Ecto neural progenitor cell (in vitro differentiated cells): Measurements from ENCODE around the gene ADSS1.

Experiments
- DNase-seq: peaks from one replicate; pipeline ENCODE4 v3.0.0-alpha.2; 2018; ENCODE audit warnings: low spot score

The ADSS1 gene

DNA sequence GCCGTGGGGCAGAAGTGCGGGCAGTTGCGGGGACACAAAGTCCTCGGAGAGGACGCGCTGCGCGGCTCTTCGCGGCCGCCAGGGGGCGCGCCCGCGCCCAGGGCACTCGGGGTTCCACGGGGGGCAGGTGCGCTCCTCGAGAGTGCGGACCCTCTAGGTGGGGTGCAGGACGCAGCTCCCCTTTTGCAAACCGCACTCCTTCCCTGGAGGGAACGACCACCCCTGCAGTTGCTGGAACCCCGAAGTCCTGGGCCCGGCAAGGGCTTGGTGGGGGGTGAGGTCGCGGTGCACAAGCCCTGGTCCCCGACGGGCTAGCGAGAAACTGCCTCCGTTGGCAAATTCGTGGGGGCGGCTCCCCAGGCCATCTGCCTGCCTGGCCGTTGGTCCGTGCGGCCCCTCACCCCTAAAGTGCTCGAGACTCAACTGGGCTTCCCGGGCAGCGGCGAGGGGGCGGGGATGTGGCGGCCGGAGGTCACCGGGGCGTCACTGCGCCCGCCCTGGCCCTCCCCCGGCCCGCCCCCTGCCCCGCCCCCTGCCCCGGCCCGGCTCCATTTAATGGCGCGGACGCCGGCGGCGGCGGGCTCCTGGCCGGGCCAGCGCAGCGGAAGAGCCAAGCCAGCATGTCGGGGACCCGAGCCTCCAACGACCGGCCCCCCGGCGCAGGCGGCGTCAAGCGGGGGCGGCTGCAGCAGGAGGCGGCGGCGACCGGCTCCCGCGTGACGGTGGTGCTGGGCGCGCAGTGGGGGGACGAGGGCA, at the start of gene ADSS1:
ADSS1 (plus strand) TSS at position 579 of the 756 bp plus-strand sequence; CDS start at position 621, 42 bp downstream.
- peak; percentile 86 for DNase-seq

DNA sequence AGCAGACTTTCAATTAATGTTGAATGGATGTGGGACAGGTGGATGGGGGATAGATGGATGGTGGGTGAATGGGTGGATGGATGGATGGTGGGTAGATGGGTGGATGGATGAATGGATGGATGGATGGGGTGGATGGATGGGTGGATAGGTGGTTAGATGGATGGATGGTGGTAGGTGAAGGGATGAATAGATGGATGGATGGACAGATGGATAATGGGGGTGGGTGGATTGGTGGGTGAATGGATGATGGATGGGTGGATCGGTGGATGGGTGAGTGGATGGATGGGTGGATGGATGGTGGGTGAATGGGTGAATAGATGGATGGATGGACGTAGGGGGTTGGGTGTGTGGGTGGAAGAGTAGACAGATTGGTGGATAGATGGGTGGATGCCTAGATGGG, 48.6 kb upstream of the ADSS1 start:
- DNase-seq = no peak

DNA sequence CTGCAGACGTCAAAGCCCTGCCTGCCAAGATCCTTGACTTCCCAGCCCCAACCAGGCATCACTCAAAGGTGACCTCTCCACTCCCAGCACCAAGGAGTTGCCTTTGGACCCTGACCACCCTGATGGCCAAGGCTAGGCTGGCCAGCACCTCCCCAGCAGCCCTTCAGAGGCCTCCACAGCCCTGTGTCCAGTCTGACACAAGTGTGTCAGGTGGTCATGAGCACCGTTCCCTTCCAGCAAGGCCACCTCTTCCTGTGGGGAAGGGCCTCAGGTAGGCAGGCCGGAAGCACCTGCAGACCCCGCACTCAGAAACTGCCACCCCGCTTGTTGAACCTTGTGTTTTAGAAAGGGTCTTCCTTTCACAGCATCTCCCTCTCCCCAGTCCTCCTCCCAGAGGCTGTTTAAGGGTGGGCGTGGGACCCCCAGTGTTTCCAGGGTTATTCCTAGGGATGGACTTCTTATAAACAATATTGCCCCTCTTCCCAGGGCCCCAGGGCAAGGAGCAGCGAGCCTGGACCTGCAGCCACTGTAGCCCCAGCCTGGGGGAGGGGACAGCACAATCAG, 47.8 kb upstream of the ADSS1 start:
- no peak for DNase-seq

DNA sequence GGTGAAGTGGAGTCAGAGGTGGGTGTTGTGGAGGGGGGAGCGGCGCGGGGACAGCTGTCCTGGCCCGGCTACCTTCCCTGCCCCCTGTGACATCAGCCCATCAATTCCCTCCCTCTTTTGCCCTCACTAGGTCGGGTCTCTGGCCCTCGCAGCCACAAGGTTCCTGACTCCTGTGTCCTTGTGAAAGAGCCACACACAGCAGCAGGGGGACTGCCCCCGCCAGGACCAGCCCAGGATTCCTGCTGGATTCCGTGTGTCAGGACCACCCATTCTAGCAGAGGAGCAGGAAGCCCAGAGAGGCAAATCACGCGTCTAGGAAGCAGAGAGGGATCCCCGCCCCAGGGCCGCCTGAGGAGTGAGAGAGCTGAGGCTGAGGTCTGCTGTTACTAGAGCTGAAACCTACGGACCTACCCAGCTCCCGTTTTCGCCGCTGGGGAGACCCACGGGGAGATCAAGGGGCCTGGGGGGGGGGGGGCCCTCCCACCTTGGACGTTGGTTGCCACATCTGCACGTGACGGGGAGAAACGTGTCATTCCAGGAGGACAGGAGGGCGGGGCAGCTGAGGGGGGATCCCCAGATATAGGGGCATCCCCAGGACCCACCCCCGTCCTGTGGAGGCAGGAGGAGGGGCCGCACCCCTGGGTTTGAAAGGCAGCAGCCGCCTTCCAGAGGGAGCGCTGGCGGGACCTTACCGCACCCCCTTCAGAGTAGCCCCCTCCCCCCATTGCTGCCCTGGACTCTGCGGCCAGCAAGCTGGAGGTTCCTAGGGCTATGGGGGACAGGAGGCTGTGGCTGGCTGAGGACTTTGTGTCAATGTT, 47.1 kb upstream of the ADSS1 start:
- peak; percentile 75 for DNase-seq

DNA sequence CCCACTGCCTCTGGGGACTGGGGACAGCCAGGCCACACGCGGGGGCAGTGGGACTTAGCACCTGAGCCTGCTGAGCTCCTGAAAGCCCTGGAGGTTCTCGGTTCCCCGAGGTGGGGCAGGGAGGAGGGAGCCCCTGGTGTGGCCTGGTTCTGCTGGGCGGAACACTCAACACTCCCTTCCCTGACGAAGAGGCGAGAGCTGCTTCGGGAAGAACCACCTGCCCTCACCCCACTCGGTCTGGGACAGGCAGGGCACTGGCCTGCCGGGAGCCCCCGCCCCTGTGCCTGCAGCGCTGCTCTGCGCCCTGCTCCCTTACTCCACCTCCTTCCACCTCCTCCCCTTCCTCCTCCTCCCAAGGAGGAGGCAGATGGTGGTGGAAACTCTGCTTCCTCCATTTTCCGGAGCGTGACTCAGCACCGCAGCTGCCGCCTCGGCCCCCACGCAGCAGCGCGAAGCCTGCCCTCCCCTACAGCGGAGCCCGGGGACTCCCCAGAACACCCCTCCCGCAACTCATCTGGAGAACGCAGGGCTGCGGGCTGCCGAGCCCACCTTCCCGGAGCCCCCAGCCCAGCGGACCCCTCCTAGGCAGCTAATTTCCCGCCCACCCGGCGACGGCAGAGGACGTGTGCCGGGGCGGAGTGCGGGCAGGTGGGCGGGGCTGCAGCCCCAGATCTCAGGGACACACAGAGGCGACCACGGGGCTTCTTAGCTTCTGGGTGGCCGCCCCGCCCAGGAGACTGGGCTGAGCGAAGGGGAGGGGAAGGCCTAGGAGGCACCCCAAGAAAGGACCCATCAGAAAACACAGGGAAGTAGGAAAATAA, 46.3 kb upstream of the ADSS1 start:
- DNase-seq = peak; percentile 89

DNA sequence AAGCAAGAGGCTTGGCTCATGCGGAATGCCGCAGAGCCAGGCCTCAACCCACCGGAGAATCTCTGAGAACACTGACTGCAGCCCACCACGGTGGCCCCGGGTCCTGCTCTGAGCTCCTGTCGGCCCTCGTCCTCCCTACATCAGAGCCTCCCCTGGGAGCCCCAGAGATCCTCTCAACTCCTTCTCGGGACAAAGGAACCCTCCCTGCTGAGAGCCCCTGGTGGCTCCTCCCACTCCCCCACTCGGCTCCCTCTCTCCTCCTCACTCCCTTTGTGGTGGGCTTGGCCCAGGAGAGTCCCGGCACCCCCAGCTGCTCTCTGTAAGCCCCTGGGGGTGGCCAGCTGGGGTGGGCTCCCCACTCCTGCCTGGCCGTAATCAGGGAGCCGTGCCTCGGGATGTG, 45.7 kb upstream of the ADSS1 start:
- DNase-seq = peak; percentile 72

DNA sequence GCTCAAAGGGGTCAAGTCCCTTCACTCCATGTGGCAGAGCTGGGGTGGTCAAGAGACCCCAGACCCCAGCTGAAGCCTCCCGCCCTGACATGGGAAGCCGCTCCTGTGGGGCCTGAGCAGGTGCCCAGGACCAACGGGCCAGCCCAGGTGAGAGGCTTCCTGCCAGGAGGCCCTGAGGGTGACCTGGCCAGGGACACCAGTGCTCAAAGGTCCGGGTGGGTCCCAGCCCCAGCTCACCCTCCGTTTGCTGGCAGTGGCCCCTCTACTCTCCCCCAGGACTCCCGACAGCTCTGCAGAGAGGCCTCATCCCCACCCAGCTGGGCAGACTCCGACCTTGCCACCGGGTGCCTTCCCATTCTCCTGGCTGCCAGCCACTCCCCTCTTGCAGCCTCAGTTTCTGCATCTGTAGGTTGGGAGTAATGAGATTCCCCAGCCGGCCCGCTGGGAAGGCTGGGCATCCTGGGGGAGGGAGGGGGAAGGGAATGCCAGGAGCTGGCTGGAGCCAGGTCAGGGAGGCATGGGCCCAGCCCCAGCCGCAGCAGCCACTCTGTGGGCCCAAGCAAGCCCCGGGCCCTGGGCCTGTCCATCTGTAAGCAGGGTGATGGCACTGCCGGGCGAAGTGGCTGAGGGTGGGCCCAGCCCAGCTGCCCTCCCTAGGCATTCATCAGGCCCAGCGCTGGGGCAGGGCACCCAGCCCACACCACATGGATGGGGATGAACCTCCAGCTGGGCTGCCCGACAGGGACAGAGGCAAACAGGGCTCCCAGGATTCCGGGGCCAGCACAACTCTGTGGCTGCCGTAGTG, 44.9 kb upstream of the ADSS1 start:
- DNase-seq = no peak

DNA sequence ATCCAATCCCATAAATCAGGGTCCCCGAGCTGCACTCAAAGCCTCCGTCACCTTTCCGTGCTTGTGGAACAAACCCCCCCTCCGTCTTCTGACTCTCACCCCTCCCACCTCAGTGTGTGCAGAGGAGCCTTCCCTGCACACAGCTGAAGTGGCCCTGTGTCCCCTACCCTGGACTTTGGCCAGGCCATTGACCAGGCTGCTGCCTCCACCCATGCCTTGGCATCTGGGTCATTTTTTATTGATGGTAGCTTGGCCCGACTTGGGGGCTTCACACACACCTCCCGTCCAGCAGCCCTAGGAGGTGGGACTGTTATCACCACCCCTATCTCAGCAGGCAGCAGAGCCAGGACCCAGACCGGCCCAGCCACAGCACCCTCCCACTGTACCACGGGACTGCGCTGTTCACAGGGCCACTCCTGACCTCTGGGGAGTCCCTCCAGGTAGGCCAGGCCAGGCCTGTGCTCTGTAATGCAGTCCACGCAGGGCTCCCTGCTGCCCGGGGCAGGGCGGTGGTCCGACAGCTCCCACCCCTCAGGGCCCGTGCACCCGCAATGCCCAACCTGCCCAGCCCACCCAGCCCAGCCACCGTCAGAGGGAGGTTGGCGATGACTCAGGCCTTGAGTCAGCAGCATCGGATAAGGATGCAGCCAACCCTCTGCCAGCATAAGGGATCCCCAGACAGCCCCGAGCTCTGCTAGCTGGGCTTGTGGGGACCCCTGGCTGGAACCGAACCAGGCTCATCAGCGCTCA, 43.8 kb upstream of the ADSS1 start:
- DNase-seq = no peak

DNA sequence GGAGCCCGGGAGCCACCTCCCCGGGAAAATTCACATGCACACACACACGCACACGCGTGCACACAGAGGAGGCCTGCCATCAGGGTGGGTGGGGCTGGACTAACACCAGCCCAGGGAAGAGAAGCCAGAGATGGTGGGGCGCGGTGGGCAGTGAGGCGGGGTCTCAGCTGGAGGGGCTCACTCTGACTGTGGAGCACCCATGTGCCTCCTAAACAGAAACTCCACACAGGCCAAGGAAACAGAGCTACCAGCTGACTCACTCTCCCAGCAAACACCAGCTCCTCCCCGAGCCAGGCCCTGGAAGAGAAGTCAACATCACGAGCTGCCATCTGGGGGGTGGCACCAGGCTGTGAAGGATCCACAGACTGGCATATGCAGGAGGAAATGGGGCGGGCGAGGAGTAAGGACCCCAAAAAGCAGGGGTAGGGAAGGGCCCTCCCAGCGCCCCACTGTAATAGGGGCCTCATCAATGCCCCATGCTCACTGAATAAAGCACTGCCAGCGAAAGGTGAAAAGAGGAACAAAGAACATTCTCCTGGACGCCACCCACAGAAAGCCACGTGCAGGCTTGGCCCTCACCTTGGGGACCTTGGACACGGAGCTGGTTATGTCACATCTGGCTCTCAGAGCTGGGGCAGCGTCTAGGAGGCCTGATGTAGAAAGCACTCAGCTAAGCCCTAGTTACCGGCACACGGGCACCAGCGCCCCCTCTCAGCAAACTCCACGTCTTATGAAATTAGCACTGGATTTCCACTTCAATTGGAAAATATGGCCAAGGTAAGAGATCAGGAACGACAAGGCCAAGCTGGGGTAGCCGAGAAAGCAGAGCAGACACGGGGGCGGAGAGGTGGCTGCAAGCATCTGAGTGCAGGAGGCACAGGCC, 43.0 kb upstream of the ADSS1 start:
- DNase-seq = no peak

DNA sequence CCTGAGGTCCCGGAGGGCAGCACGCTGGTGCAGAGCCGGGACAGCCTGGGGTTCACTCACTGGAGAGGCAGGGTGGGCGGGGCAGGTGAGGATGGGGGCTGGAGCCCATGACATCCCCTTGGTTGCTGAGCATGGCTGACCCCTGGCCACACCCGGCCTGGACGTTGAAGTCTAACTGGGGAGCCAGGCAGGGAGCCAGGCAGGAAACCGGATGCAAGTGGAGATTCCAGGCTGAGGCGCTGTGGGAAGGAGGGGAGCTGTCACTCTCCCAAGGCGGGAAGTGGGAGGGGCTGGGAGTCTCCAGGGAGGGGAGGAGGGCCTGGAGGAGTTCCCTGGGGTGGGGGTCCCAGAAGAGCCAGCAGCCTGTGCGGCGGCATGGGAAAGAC, 42.3 kb upstream of the ADSS1 start:
- peak; percentile 84 for DNase-seq

DNA sequence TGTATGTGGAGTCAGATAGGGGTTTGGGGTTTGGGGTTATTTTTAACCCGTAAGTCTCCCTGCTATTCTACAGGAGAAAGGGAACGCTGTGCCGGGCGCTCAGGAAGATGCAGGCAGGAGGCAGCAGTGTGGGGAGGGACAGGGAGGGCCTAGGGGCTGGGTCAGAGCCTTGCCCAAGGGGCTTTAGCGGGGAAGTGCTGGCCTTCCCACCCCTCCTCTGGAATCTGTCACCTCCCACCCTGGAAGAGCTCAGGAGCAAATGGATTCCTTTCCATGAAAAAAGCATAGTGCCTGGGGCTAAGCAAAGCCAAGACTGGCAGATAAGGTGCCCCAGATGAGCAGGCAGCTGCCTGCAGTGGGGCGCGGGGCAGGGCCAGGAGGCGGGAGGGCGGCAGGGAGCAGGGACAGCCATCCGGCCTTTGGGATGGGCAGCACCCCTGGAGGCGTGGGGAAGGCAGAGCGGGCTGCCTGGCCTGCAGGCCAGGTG, 41.9 kb upstream of the ADSS1 start:
- DNase-seq = peak; percentile 80

DNA sequence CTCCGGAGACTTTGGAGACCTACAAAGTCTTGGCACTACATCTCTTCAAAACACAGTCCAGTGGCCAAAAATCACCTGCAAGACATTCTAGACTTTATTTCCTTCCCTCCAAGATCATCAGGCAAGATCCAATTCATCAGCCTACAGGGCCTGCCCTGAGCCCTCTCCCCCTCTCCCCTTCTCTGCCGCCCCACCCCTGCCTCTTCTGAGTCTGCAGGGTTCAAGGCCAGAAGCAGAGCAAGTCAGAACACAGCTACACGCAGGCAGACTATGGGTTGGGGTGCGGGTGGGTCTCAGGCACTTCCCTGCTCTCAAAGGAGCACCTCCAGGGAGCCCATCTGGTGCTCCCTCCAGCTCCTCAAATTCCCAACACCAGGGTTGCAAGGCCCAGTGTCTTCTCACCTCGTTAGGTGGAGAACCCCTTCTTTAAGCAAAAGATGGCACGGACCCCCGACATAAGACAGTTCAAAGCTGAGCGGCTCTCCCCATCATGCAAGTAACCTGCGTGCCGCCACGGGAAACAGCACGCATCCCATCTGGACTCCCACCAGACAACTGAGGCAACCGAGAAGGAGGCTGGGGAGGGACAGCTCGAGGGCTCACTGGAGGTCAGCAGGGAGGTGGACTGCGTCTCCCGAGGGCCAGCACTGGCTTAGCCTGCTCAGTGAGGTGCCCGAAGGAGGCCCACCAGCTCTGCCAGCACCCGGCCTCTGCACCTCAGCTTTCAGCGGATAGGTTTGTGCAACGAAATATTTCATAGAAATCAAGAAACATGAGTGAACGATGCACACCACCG, 40.2 kb upstream of the ADSS1 start:
- no peak for DNase-seq

DNA sequence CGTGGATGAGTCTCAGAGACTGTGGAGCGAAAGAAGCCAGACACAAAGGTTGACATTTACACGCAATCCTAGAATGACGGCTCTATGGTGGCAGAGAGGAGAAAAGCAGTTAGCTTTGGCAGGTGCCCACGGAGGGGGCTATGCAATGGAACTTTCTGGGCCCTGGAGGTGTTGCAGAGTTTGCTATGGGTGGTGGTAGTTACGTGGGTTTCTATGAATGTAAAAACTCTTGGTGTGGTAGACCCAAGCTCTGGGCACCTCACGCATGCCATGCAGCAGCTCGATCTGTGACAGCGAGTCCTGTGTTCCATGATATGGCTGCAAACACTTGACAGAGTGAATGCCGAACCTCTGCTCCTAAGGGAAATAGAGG, 39.6 kb upstream of the ADSS1 start:
- DNase-seq = no peak

DNA sequence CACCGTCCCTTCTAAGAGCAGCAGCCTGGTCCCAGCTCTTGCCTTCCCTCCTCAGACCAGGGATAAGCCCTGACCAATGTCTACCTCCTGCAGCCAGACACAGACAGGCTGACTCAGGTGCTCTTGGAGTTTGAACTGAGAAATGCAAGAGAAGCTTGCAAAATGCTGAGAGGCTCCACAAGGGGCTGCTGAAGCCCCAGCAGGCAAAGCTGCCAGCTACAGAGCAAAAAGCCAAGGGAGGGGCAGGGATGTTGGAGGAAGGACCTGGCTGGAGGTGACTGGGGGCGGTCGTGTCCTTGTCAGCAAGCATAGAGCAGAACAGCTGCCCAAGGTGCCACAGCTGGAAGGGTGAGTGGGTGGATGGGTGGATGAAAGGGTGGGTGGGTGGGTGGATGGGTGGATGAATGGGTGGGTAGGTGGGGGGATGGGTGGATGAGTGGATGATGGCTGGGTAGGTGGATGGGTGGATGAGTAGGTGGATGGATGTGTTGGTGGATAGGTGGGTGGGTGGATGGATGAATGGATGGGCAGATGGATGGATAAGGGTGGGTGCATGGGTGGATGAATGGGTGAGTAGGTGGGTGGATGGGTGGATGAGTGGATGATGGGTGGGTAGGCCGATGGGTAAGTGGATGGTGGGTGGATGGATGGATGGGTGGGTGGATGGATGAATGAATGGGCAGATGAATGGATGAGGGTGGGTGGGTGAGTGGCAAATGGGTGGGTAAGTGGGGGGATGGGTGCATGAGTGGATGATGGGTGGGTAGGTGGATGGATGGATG, 38.6 kb upstream of the ADSS1 start:
- no peak for DNase-seq

DNA sequence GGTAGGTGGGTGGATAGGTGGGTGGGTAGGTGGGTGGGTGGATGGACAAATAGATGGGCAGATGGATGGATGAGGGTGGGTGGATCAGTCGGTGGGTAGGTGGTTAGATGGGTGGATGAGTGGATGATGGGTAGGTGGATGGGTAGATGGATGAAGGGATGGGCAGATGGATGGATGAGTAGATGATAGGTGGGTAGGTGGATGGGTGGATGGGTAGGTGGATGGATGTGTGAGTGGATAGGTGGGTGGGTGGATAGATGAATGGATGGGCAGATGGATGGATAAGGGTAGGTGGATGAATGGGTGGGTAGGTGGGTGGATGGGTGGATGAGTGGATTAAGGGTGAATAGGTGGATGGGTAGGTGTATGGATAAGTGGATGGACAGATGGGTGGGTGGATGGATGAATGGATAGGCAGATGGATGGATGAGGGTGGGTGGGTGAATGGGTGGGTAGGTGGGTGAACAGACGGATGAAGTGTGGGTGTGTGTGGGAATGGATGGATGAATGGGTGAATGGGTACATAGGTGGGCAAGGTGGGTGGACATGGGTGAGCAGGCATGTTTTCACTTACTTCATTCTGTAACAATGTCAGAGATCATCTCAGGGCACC, 37.9 kb upstream of the ADSS1 start:
- no peak for DNase-seq

DNA sequence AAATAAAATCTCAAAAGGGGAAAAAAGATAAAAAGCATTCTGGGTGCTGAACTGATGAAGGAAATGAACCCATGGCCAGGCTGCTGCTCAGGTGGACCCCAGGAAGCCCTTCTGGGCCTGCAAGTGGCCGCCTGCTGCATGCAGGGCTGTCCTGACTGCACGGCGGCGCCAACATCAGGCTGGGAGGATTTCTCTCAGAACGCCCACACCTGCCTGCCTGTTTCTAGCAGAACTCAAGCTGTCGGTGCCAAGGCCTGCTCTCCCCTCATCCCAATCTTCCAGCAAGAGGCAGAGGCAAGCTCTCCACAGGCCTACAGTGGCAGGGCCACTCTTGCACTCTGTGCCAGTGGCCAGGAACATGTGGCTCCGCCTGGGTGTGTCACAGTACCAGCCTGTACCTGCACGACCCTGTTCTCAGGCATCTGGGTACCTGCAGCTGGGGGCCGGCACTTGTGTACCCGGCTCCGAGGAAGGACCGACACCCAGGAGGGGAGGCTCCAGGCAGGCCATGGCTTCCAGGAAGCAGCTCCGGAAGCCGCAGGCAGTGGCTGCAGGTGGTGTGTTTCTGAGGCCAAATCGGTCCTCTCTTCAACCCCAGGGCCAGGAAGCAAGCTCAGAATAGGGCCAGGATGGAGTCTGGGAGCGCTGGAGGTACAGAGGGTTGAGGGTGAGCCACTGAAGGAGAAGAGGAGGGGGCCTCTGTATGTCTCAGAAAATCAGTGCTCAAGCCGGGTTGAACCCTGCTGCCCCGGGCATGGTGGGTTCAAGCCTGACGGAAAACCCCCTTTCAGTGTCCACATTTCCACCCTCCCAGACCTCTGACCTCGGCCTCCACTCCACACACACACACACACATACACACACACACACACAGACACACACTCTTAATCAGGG, 37.2 kb upstream of the ADSS1 start:
- DNase-seq = no peak
